Kidney glomerular epithelial cell (primary cell): Measurements from ENCODE around the gene MEDAG.
A peak's percentile ranks its signal among the peaks of the same experiment; 100 is the strongest.

Experiments
- DNase-seq: peaks from one replicate; lab custom pipeline; 2025; lab: John Stamatoyannopoulos, UW

The MEDAG gene

GRCh38 chr13:30872685-30873461, 33.2 kb upstream of the MEDAG start:
- DNase-seq = peak; percentile 85

- DNase-seq = no peak
Measured at GRCh38 chr13:30873499-30873898, 32.6 kb upstream of the MEDAG start.

- no peak for DNase-seq
Measured at GRCh38 chr13:30874111-30874510, 32.0 kb upstream of the MEDAG start.

DNA sequence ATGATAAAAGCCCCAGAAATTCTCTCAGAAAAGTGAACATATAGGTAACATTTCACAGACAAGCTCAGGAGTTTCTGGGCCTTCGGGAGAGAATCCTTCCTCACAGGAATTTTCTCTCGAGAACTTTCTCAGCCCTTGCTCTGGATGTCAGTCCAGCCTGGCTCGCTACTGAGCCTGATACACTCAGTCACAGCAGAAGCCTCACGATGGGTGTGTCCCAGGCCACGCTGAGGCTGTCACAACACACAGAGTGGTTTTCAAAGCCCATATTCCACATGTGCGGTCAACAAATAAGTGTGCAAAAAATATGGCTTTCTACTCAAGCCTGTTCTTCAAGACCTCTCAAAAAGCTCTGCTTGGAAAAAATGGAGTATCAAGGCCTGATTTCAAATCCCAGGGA, 31.5 kb upstream of the MEDAG start:
- DNase-seq = no peak

DNA sequence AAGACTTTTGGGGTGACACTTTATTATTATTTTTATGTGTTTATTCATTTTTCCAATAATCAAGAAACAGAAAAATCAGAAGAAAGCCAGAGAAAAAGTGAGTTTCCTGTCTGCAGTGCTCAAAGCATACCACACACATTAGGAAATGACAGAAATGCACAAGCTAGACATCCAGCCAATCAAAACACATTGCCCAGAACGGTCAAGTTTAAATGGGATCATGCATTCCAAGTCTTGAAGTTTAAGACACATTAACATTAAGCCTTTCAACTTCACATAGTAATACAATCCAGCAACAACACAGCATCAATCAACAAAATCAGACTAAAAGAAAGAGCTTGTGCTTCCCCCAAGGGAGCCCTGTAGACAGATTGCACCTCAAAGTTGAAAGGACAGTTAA, 28.7 kb upstream of the MEDAG start:
- DNase-seq = no peak

DNA sequence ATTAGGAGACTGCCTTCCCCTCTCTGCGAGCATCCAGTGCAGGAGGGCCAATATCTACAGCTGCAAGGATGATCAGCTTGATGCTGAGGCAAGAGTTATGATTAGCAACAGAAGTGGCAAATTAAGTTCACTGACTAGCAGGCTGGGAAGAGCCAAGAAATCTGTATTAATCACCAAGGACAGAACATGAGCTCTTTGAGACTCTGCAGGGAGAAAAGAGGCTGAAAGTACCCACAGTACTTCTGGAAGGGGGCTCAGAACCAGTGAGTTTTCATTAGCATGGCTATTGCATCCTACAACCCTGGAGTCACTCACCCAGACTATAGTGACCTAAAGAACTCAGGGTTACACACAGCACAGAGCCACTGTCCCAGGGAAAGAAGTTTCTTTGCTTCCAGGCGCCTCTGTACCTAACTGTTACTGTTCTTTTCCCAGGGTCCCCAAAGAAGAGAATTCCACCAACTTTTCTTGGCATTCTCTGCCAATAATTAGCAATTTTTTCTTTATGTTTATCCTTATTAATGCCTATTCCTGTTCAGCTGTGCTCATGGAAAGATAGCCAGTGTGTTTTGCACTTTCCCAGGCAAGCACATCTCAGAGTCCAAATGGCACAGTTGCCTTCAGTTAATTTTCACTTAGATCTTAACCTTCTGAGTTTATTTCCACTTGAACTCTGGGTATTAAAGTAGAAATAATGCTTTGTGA, 25.8 kb upstream of the MEDAG start:
- DNase-seq = no peak

DNA sequence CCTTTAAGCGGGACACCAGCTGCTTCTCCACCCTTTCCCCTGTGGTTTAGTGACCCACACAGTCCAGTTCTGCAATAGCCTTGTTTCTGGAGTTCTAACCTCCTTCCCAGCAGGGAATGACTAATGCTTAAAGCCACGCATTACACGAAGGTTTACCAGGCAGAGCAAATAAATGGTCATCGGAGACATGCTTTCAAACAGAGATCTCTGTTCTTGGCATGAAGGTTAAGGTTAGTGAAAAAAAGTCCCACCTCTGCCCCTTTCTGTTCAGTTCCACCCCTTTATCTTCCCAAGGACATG, 25.3 kb upstream of the MEDAG start:
- peak; percentile 62 for DNase-seq

DNA sequence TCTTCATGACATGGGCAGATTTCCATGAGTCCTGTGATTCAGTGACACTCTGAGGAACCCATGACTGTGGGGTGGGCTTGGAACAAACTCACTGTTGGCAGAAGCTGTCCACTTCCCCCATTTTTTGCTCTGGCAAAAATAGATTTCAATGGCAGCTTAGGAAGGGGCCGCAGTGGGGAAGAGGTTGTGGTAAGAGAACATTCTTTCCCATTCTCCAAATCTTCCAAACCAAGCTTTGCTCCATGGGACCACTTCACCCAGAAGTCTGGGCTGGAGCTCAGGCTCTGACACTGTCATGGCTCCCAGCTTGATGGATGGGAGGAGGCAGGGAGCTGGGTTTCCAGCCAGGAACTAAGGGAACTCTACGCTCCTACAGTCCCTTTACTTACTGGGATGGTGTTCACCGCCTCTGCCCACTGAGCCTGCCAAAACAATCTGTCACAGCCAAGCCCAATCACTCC, 24.9 kb upstream of the MEDAG start:
- DNase-seq = no peak

DNA sequence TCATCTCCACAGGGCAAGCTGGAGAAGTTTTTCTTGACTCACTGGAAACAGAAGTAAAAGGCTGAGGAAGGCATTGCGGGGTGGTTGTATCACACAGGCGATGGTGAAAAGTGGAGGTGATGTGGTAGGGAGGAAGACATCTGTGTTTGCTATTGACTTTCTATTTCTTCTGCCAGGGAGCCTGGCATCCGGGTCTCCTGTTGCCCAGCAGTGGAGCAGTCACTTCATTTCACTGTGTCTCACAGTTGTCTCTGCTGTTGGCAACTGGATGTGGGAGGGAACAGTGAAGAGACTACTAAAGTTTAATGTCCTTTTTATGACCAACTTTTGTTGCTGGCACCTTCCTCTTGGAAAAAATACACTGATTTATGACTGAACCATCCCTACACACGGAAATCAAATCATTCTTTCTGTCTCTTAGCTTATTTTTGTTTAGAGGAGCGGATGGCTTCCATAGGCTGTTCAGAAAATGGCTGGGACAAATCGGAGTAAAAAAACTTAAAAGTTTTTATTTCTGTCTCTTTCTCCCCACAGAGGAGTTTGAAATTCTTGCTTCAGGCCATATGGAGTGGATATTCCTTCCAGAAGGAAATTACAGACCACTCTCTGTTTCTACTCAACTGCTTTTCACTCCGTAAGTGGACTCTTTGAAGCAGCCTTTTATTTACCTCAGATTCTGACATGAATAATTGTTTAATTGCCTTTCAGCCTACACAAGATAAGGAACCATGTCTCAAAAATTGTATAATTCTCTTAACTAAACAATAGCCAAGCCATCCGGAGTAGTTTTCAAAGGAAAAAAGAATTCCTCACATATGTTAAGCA, 23.8 kb upstream of the MEDAG start:
- DNase-seq = no peak

- DNase-seq = no peak
Measured at GRCh38 chr13:30882996-30883766, 22.9 kb upstream of the MEDAG start.

DNA sequence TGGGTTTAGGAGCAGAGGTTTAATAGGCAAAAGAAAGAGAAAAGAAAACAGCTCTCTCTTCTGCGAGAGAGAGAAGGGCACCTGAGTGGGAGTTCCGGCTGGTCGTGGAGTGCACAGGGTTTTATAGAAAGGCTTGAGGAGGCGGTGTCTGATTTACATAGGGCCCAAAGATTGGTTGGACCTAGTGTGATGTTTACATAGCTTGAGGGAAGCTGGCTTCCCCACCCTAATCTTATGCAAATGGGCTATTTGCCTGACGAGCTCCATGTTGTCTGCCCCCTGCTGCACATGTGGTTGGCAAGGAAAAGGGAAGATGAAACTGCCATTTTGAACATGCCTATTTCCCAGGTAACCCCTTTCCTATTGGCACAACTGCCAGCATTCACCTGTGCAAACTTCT, 21.5 kb upstream of the MEDAG start:
- no peak for DNase-seq

DNA sequence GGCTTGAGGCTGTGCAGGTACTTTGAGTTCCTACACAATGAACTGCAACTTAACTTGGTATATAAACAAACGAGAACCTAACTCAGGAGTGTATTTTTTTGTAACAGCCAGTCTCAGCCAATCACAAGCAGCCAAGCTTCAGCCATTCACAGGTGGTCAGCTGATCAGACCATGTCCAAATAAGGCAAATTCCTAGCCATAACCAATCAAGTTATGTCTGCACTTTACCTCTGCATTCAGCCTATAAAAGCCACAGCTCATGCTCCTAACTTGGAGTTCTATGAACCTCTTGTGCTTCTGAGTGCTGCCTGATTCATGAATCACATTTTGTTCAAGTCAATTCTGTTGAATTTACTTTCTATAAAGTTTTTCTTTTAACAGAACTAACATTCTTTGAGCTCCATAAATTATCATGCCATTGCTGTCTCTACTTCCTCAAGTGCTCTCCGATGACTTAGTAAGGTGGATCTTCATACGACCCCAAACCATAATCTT, 16.8 kb upstream of the MEDAG start:
- no peak for DNase-seq

DNA sequence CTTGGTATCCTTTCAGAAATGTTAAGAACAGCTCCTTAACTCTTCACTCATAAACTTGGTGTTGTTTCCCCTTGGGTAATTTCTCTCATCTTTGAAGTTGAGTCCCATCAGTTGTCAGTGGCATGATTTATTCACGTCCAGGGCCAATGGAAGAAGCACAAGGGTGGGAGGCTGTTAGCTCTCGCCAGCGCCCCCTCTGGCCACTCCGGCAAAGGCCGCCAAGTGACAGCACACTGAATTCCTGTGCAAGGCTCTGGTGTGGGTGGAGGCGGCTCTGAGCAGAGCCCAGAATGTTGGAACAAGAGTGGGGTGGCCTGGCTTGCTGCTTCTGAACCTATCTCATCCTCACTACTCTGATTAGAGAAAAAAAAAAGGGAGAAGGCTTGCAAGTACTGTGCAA, 13.1 kb upstream of the MEDAG start:
- no peak for DNase-seq

GRCh38 chr13:30895773-30896172, 10.3 kb upstream of the MEDAG start:
- peak; percentile 74 for DNase-seq

GRCh38 chr13:30898070-30898469, 8.0 kb upstream of the MEDAG start:
- DNase-seq = no peak

DNA sequence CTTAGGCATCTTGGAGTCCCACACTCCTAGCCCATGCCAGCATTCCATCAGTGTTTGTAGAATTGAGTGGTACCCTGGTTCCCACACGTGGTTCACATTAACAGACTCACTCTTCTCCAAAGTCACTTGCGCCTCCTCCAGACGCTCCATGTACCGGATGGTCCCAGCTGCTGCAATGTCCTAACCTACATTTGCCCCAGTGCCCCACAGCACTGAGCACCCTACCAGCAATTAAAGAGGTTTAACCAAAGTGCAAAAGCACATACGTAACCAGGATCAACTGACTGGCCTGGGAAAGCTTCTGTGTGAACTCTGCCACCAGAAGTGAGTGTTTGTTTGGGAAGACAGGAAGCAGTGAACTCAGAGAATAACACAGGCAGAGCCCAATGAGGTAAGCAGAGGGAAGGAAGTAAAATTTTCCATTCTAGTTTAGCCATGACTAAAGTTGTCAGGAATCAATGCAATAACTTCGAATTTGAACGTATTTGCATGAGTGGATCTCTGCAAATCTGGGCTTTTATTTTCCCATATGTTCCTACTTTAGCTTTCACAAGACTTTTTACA, 7.3 kb upstream of the MEDAG start:
- peak; percentile 83 for DNase-seq

GRCh38 chr13:30900436-30900835, 5.6 kb upstream of the MEDAG start:
- no peak for DNase-seq

DNA sequence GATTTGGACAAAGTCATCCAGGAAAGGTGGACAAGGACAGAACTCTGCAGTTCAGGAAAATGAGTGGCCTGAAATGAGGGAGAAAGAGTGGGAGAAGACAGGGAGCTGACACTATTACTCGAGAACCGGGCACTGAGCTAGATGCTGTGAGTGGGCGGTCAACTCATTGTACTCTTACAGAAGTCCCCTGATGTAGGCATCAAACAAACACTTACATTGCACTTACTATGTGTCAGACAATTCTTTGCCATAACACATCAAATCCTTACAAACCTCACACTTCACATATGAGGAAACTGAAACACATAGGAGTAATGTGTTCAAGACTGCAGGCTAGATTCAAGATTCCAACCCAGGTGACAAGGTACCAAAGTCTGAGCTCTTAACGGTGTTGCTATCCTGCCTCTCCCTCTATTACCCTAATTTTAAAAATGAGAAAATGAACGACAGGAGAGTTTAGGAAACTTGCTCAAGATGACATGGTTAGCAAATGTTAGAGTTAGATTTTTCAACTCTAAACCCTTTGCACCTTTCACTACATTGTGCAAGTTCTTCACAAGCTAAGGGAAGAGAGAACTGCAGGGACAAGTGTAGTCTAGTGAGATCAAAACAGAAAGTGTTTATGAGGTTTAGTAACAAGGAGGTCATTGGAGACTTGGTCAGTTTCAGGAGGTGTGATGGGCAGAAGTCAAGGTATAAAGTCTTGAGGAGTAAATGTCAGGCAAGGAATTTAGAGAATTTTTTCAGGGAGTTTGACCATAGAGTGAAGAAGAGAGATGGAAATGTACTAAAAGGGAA, 4.9 kb upstream of the MEDAG start:
- no peak for DNase-seq

DNA sequence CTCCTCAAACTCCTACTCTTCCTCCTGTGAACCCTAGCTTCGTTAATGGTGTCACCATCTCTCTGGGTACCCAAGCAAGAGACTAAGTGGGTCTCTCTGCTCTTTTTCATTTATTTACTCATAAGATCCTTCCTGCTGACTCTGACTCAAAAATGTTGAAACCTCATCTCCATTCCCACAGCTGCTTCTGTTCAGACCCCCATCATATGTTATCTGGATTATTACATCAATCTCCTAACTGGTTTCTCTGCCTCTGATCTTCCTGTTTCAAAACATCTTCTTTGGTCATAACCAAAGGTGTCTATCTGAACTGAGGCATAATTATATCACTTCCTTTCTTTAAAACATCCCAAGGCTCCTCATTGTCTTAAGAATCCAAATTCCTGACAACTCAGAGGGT, 2.0 kb upstream of the MEDAG start:
- DNase-seq = no peak

GRCh38 chr13:30906411-30907051, 460 bp downstream of the MEDAG start:
- no peak for DNase-seq
